Hair follicle dermal papilla cell (primary cell): ENCODE measurements around the gene DOHH. TPM values are rescaled to one million over a fixed set of nuclear protein-coding genes. Genes with fewer than 3 reads are reported as not detected.

ENCODE experiments used
- small RNA-seq: library from RNA; depleted of rRNA; stranded (forward); fragments of <200 nt; gene quantifications from one replicate; pipeline ENCODE3, GENCODE V24; 2012
- total RNA-seq: library from RNA; depleted of rRNA; stranded (reverse); fragments of >200 nt; gene quantifications from 2 replicates; pipeline ENCODE4 v1.2.3, GENCODE V29; 2012

Gene DOHH
- 9.7 and 10.1 TPM in 2 replicates for total RNA-seq

GRCh38 chr19:3500429-3501101 lies at the start of gene DOHH:
DOHH (minus strand) TSS chr19:3500674; CDS start chr19:3496814, 3,860 bp downstream.

GRCh38 chr19:3538965-3539755 lies 38.7 kb upstream of the DOHH start, which contains the start of gene TEKTIP1:
TEKTIP1 (plus strand) TSS chr19:3539174; CDS start chr19:3539178, 4 bp downstream.

GRCh38 chr19:3505598-3506383 lies 5.3 kb upstream of the DOHH start, which contains the start of gene FZR1:
FZR1 (plus strand) TSS chr19:3506311; CDS start chr19:3522990, 16,679 bp downstream.

GRCh38 chr19:3483226-3483628 lies 17.2 kb downstream of the DOHH start, which contains the start of gene SMIM44:
SMIM44 (minus strand) TSS chr19:3483441; CDS start chr19:3483403, 38 bp downstream.

GRCh38 chr19:3480383-3481091 lies 19.9 kb downstream of the DOHH start, which contains the start of gene SMIM24:
SMIM24 (minus strand) TSS chr19:3480525; CDS start chr19:3480463, 62 bp downstream.

Small RNAs within 50 kb of the gene (small RNA-seq; reads per million reads assigned to genes)
- not detected for gene RF00212

Other genes with a start within 250 kb of the DOHH start
- gene NFIC, start 134.1 kb downstream of the DOHH start, total RNA-seq, result 93.6 and 102 TPM in 2 replicates
- gene SMIM24, start 20.1 kb downstream of the DOHH start, total RNA-seq, result not detected in 2 replicates
- gene SMIM44, start 17.2 kb downstream of the DOHH start, total RNA-seq, result not detected in 2 replicates
- 44.0 and 56.1 TPM in 2 replicates for gene FZR1, start 5.6 kb upstream of the DOHH start, total RNA-seq
- gene TEKTIP1, start 38.5 kb upstream of the DOHH start, total RNA-seq, result not detected in 2 replicates
- gene MFSD12, start 56.9 kb upstream of the DOHH start, total RNA-seq, result 103 TPM in 2 replicates
- 77.6 and 97.1 TPM in 2 replicates for gene HMG20B, start 72.3 kb upstream of the DOHH start, total RNA-seq
- gene GIPC3, start 84.8 kb upstream of the DOHH start, total RNA-seq, result 0.16 and 0.24 TPM in 2 replicates
- 5.8 and 6.0 TPM in 2 replicates for gene TBXA2R, start 106.2 kb upstream of the DOHH start, total RNA-seq
- 28.4 and 30.0 TPM in 2 replicates for gene CACTIN, start 126.1 kb upstream of the DOHH start, total RNA-seq
- gene PIP5K1C, start 199.8 kb upstream of the DOHH start, total RNA-seq, result 42.3 and 43.3 TPM in 2 replicates
- not detected in 2 replicates for gene TJP3, start 207.7 kb upstream of the DOHH start, total RNA-seq